ENCODE data around the gene MAPK10. TPM values are rescaled to one million over a fixed set of nuclear protein-coding genes. Genes with fewer than 3 reads are reported as not detected.

MAPK10 gene
- total RNA-seq, 4 donors from 2014 or later: 4.5 to 13.7 (median 9.8) TPM

DNA sequence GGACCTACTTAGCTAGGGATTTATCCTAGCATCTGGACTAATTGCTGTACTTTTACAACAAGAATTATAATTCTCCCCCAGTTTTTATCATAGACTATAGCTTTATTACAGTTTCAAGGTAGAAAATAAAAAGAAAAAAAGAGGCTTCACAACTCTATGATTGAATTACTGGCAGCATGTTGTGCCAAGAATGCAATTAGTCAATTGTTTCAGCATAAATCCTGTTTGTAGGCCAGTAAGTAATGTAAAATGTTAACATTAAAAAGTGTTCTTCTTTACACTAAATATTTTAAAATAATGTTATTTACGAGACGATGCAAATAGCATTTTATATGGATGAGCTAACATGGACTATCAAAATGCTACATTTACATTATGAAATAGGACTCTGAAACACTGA is 228.4 kb downstream of the MAPK10 start:
- Histone ChIP-seq H3K27me3 (no peaks in the 10 kb centered on the region), H3K36me3 (no peaks in the 10 kb centered on the region), H3K9me3 (no peaks in the 10 kb centered on the region), H3K4me3 (no peak overlapping the region), H3K4me1 (no peaks in the 10 kb centered on the region), H3K27ac (replicated peaks in 1 of 4) (no peak overlapping the region)
- intact Hi-C loops (cut with DNase I): no loop called here
- no peak for DNase-seq (ENCODE audit: extremely low spot score)
- TF ChIP-seq POLR2A (IDR thresholded peaks at IDR 0.05; ENCODE audit: low read depth): no peak
- no peak for TF ChIP-seq EP300 (IDR thresholded peaks at IDR 0.05)
- TF ChIP-seq, protein P1, sequence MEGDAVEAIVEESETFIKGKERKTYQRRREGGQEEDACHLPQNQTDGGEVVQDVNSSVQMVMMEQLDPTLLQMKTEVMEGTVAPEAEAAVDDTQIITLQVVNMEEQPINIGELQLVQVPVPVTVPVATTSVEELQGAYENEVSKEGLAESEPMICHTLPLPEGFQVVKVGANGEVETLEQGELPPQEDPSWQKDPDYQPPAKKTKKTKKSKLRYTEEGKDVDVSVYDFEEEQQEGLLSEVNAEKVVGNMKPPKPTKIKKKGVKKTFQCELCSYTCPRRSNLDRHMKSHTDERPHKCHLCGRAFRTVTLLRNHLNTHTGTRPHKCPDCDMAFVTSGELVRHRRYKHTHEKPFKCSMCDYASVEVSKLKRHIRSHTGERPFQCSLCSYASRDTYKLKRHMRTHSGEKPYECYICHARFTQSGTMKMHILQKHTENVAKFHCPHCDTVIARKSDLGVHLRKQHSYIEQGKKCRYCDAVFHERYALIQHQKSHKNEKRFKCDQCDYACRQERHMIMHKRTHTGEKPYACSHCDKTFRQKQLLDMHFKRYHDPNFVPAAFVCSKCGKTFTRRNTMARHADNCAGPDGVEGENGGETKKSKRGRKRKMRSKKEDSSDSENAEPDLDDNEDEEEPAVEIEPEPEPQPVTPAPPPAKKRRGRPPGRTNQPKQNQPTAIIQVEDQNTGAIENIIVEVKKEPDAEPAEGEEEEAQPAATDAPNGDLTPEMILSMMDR (IDR thresholded peaks at IDR 0.05): no peak
- TF ChIP-seq POLR2AphosphoS5 (IDR thresholded peaks at IDR 0.05): no peak
- 73% methylated on average over 2 of the region's 2 CpGs for WGBS

DNA sequence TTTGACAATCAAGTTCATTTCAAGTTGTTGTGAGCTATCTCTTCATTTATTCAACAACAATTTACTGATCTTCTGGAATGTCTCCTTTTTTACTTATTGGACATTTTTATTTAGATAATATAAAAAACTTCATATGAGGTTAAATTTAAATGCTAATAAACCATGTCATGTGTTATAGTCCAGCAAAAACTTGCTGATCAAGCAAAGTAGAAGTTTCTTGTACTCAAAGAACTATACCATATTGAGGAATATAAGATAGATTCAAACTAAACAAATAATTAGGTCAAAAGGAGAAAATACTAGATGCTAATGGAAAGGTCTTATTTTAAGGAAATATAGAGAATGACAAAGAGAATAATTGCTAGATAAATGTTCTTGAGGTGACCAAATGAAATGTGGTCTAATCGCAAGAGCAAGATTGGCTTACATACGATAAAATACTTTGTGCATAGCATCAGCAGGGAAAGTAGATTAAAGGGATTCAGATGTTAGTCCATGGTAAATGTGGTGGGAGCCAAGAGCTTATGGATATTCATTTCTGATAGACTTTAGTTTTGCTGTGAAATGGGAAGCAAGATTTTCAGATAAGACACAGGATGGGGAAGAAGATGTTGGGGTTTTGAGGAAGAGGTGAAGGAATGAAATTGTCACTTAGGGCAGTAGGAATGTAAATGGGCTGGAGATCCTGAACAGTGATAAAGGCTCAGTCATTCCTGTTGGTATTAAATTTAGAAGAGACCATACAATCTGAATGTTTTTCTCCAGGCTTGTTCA is 229.5 kb downstream of the MAPK10 start:
- intact Hi-C loops (cut with DNase I): no loop called here
- TF ChIP-seq, protein P1 (IDR thresholded peaks at IDR 0.05): no peak
- TF ChIP-seq POLR2A (IDR thresholded peaks at IDR 0.05; ENCODE audit: low read depth) (no peak), EP300 (IDR thresholded peaks at IDR 0.05) (no peak), POLR2AphosphoS5 (IDR thresholded peaks at IDR 0.05) (no peak)
- Histone ChIP-seq H3K4me3 (no peak overlapping the region), H3K27ac (replicated peaks in 1 of 4) (no peak overlapping the region), H3K27me3 (no peaks in the 10 kb centered on the region), H3K36me3 (no peaks in the 10 kb centered on the region), H3K9me3 (no peaks in the 10 kb centered on the region), H3K4me1 (no peaks in the 10 kb centered on the region)
- no peak for DNase-seq (ENCODE audit: extremely low spot score)
- WGBS: 94% methylated on average over 2 of the region's 2 CpGs

DNA sequence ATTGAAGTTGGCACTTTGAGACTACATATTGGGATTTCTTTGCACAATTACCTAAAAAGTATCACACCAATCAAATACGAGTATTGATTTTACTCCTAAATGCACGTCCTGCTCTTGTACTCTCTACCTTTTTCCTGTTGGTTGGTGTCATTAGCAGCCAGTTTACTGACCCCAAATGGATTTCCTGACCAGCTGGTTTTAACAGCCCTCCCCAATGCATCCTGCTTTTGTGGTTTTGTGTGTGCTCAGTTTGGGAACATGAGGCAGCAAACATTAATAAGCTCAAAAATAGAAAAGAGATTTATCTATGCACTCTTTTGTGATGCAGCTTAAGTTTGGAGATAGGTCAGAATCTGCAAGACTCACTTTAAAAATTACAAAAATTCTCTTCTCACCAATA is 230.3 kb downstream of the MAPK10 start:
- no peak overlapping the region for H3K4me3 ChIP-seq
- H3K9me3 ChIP-seq: no peaks in the 10 kb centered on the region
- DNase-seq (ENCODE audit: extremely low spot score): no peak
- H3K27ac ChIP-seq (replicated peaks in 1 of 4): no peak overlapping the region
- no peaks in the 10 kb centered on the region for H3K4me1 ChIP-seq
- no peaks in the 10 kb centered on the region for H3K36me3 ChIP-seq
- WGBS: 82% methylated on average over 2 of the region's 2 CpGs
- no peaks in the 10 kb centered on the region for H3K27me3 ChIP-seq
- no peak for TF ChIP-seq POLR2AphosphoS5 (IDR thresholded peaks at IDR 0.05)
- TF ChIP-seq EP300 (IDR thresholded peaks at IDR 0.05): no peak
- no peak for TF ChIP-seq POLR2A (IDR thresholded peaks at IDR 0.05; ENCODE audit: low read depth)
- TF ChIP-seq, protein P1 (IDR thresholded peaks at IDR 0.05): no peak
- intact Hi-C loops (cut with DNase I): no loop called here

DNA sequence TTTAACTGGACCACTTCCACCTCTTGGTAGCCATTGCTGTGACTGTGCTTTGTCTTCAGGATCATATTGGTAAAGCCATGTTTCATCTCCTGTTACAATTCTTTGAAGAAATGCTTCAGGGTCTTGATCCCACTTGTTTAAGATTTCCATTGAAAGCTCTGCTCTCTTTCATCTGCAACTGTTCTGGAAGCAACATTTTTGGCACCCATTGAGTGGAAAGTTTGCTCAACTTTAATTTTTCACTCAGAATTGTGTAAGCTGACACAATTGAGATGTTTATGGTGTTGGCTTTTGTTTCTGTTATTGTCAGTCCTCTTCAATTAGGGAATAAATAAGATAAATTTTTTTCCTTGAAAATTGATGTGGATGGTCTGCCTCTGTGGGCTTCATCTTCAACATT is 237.4 kb downstream of the MAPK10 start:
- peaks cover 0 to 7% (median 2%) of the 10 kb centered on the region in 4 donors for H3K4me1 ChIP-seq
- no peaks in the 10 kb centered on the region for H3K9me3 ChIP-seq
- no peak overlapping the region for H3K27ac ChIP-seq (replicated peaks in 1 of 4)
- TF ChIP-seq EP300 (IDR thresholded peaks at IDR 0.05) (no peak), POLR2A (IDR thresholded peaks at IDR 0.05; ENCODE audit: low read depth) (no peak), POLR2AphosphoS5 (IDR thresholded peaks at IDR 0.05) (no peak)
- TF ChIP-seq, protein P1 (IDR thresholded peaks at IDR 0.05): no peak
- intact Hi-C loops (cut with DNase I): no loop called here
- DNase-seq (ENCODE audit: extremely low spot score): no peak
- H3K4me3 ChIP-seq: no peak overlapping the region
- no peaks in the 10 kb centered on the region for H3K27me3 ChIP-seq
- H3K36me3 ChIP-seq: no peaks in the 10 kb centered on the region

DNA sequence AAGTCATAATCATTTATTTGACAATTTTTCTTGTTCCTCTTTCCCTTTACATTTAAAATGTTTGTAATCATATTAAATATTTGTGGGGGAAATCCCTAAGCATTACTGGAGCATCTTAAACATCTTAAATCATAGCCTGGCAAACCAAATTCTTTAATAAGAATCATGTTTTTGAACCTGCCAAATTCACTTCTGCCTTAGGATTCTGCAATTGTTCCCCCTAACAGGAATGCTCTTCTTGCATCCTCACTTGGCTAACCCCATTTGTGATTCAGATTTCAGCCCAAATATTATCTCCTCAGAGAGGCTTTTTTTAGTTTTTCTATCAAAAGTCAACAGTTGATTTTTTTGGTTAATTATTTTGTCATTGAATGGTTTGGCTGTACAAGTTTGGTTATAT is 241.1 kb downstream of the MAPK10 start:
- Histone ChIP-seq H3K4me1 (peaks cover 0 to 7% (median 3%) of the 10 kb centered on the region in 4 donors), H3K36me3 (no peaks in the 10 kb centered on the region), H3K27ac (replicated peaks in 1 of 4) (no peak overlapping the region), H3K27me3 (no peaks in the 10 kb centered on the region), H3K4me3 (no peak overlapping the region), H3K9me3 (no peaks in the 10 kb centered on the region)
- DNase-seq (ENCODE audit: extremely low spot score): no peak
- intact Hi-C loops (cut with DNase I): no loop called here
- TF ChIP-seq EP300 (IDR thresholded peaks at IDR 0.05): no peak
- no peak for TF ChIP-seq POLR2AphosphoS5 (IDR thresholded peaks at IDR 0.05)
- TF ChIP-seq, protein P1 (IDR thresholded peaks at IDR 0.05): no peak
- no peak for TF ChIP-seq POLR2A (IDR thresholded peaks at IDR 0.05; ENCODE audit: low read depth)
